NCI-H2196 (cell line): ENCODE measurements around the gene PROC.
"Not testable (repeated sequence)": the region's sequence is repeated elsewhere in the genome, so short reads cannot be mapped to it uniquely, and the experiment has no call there.

Experiments
- DNase-seq: peaks from one replicate; lab custom pipeline; 2025; ENCODE audit not compliant: unreplicated experiment; lab: John Stamatoyannopoulos, UW

Gene PROC

GRCh38 chr2:127426501-127427354 is 8.5 kb downstream of the PROC start:
- no peak for DNase-seq

- DNase-seq = no peak
These were observed 9.3 kb downstream of the PROC start for GRCh38 chr2:127427376-127428056.

- no peak for DNase-seq
These were observed 10.0 kb downstream of the PROC start for GRCh38 chr2:127428057-127428814.

GRCh38 chr2:127428815-127429109 is 10.5 kb downstream of the PROC start:
- no peak for DNase-seq

- no peak for DNase-seq
These were observed 11.1 kb downstream of the PROC start for GRCh38 chr2:127429291-127429690.

GRCh38 chr2:127429844-127430425 is 11.7 kb downstream of the PROC start:
- DNase-seq = no peak

- no peak for DNase-seq
These were observed 13.3 kb downstream of the PROC start for GRCh38 chr2:127431408-127432023.

GRCh38 chr2:127434515-127434914 is 16.3 kb downstream of the PROC start:
- no peak for DNase-seq

- no peak for DNase-seq
These were observed 18.8 kb downstream of the PROC start for GRCh38 chr2:127437056-127437455.

GRCh38 chr2:127437781-127438726 is 19.8 kb downstream of the PROC start:
- no peak for DNase-seq

GRCh38 chr2:127439343-127439742 is 21.1 kb downstream of the PROC start:
- no peak for DNase-seq

- no peak for DNase-seq
These were observed 30.3 kb downstream of the PROC start for GRCh38 chr2:127448526-127448925.

GRCh38 chr2:127449414-127449813 is 31.2 kb downstream of the PROC start:
- no peak for DNase-seq

- no peak for DNase-seq
These were observed 31.7 kb downstream of the PROC start for GRCh38 chr2:127449898-127450297.

- DNase-seq = no peak
These were observed 33.8 kb downstream of the PROC start for GRCh38 chr2:127451981-127452380.

- DNase-seq = not testable (repeated sequence)
These were observed 34.2 kb downstream of the PROC start for GRCh38 chr2:127452423-127452822.

- DNase-seq = no peak
These were observed 34.8 kb downstream of the PROC start for GRCh38 chr2:127453013-127453391.

GRCh38 chr2:127453392-127454171 is 35.4 kb downstream of the PROC start:
- no peak for DNase-seq
